Measurements from ENCODE around the gene ZNF620.
"Not testable (repeated sequence)": the region's sequence is repeated elsewhere in the genome, so short reads cannot be mapped to it uniquely, and the experiment has no call there.

DNA sequence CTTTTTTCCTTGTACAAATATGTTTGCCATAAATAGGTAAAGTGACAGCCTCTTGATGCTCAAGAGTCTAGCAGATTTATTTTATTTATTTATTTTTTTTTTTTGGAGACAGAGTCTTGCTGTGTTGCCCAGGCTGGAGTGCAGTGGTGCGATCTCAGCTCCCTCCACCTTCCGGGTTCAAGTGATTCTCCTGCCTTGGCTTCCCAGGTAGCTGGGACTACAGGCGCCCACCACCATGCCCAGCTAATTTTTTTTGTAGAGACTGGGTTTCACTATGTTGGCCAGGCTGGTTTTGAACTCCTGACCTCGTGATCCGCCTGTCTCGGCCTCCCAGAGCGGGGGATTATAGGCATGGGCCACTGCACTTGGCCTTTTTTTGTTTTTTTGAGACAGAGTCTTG, 43.0 kb upstream of the ZNF620 start:
- TF ChIP-seq EZH2 (IDR thresholded peaks at IDR 0.05; ENCODE audit: insufficient read depth, poor library complexity, severe bottlenecking); EZH2phosphoT487 (IDR thresholded peaks at IDR 0.05; ENCODE audit: insufficient read depth, low read depth): not testable (repeated sequence)

All from GM23248 (cell line).